Ramos (cell line): ENCODE measurements around the gene FAM117B.

Source experiments
- in situ Hi-C: fragments of 300-500 bp; cut with MboI; formaldehyde crosslinking; loops from one replicate; pipeline ENCODE4 v1.14.3; 2022; ENCODE audit warnings: low sequenced_read_pairs; ENCODE audit not compliant: unreplicated experiment

Gene FAM117B

GRCh38 chr2:202634556-202635427, at the start of gene FAM117B:
Gene FAM117B, plus strand, starts transcription at chr2:202634969. Its CDS starts 219 bp downstream, at chr2:202635188.
- in situ Hi-C loops: no loop called here

- in situ Hi-C loops: loop anchor here (10.0 to 25.0 kb wide), 3 partner anchors 273 to 1223 kb away; partner anchors contain the start of gene ICA1L
Observed at GRCh38 chr2:202588647-202589581, 45.9 kb upstream of the FAM117B start.

- in situ Hi-C loops: loop anchor here (10.0 to 25.0 kb wide), 3 partner anchors 273 to 1223 kb away; partner anchors contain the start of gene ICA1L
Observed at GRCh38 chr2:202589582-202589949, 45.2 kb upstream of the FAM117B start.

- in situ Hi-C loops: loop anchor here (25.0 kb wide), 2 partner anchors 270 to 1220 kb away; partner anchors contain the start of gene ICA1L
Observed at GRCh38 chr2:202592566-202592965, 42.2 kb upstream of the FAM117B start.

- in situ Hi-C loops: loop anchor here (25.0 kb wide), 2 partner anchors 263 to 1213 kb away; partner anchors contain the start of gene ICA1L
Observed at GRCh38 chr2:202599105-202599504, 35.7 kb upstream of the FAM117B start.

DNA sequence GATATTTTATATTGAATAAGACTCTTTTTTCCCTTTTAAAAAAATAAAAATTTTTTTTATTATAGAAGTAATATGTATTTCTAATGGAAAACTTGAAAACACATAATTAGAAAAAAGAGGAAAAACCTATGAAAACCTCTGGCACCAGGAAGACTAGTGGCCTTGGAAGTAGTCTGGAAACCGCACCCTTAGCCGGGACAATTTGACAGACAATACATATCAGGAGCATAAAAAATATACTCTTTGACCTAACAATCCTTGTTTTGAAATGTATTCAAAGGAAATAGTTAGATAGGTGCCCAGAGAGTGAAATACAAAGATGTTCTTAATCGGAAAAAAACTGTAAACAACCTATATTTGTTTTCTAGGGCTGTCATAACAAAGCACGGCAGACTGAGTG, 34.9 kb upstream of the FAM117B start:
- in situ Hi-C loops: loop anchor here (25.0 kb wide), 2 partner anchors 262 to 1212 kb away; partner anchors contain the start of gene ICA1L

- in situ Hi-C loops: no loop called here
Observed at GRCh38 chr2:202604699-202605098, 30.1 kb upstream of the FAM117B start.

- in situ Hi-C loops: no loop called here
Observed at GRCh38 chr2:202605174-202605573, 29.6 kb upstream of the FAM117B start.

- in situ Hi-C loops: no loop called here
Observed at GRCh38 chr2:202608142-202608852, 26.5 kb upstream of the FAM117B start.

- in situ Hi-C loops: no loop called here
Observed at GRCh38 chr2:202609381-202610145, 25.2 kb upstream of the FAM117B start.

GRCh38 chr2:202610380-202610779, 24.4 kb upstream of the FAM117B start:
- in situ Hi-C loops: no loop called here

DNA sequence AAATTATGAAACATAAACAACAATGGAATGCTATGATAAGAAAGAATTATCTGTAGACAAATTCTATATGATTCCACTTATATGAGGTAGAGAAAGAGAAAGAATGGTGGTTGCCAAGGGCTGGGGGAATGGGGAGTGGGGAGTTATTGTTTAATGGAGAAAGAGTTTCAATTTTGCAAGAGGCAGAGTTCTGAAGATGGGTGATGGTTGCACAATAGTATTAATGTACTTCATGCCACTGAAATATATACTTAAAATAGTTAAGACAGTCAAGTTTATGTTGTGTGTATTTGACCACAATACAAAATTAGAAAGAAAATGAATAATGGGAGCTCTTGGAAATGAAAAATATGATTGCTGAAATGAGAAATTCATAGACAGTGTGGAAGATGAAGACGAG, 22.6 kb upstream of the FAM117B start:
- in situ Hi-C loops: no loop called here

DNA sequence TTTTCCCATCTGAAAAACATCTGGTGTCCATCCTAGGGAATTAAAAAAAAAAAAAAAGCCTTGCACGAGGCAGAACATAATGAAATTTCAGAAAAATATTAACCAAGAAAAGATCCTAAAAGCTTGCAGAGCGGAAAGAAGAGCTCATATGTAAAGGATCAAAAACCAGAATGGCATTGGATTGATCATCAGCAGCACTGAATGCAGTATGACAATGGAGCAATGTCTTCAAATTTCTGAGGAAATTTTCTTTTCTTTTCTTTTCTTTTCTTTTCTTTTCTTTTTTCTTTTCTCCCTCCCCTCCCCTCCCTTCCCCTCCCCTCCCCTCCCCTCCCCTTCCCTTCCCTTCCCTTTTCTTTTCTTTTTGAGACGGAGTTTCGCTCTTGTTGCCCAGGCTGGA, 21.3 kb upstream of the FAM117B start:
- in situ Hi-C loops: no loop called here

GRCh38 chr2:202624133-202624532, 10.6 kb upstream of the FAM117B start:
- in situ Hi-C loops: no loop called here

GRCh38 chr2:202627042-202627441, 7.7 kb upstream of the FAM117B start:
- in situ Hi-C loops: no loop called here

DNA sequence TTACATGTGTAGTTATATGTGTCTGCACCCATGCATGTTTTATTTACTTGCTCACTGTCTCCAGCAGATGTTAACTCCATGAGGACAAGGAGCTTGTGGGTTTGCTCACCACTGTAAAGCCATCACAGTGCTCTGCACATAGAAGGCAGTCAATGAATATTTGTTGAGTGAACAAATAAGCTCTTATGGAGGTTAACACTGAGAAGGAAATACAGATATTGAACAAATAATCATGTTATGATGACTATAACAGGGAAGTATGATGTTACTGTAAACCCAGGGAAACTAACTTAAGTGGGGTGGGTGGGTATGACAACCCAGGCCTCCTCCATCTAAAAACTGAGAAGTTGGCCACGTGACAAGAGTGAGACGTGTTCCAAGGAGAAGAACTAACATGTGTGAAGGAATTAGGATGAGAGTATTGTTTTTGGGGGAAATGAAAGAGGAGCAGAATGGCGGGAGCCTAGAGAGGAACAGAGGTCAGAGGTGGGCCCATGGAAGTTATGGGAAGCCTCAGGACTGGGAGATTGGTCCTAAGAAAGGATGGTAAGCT, 6.0 kb upstream of the FAM117B start:
- in situ Hi-C loops: no loop called here

- in situ Hi-C loops: no loop called here
Observed at GRCh38 chr2:202632682-202633290, 2.0 kb upstream of the FAM117B start.

- in situ Hi-C loops: no loop called here
Observed at GRCh38 chr2:202633470-202633869, 1.3 kb upstream of the FAM117B start.
